Osteoblast (primary cell): ENCODE results near the gene MKRN2OS. TPM values are rescaled to one million over a fixed set of nuclear protein-coding genes. Genes with fewer than 3 reads are reported as not detected.
A peak's percentile ranks its signal among the peaks of the same experiment; 100 is the strongest.

Source experiments
- DNase-seq: peaks from one replicate; pipeline ENCODE4 v3.0.0; 2011; ENCODE audit warnings: low spot score, mixed read lengths; ENCODE audit not compliant: insufficient read length; ENCODE audit errors: missing footprints
- H2AFZ ChIP-seq: 2 replicates; pipeline ENCODE4 v1.6.0; 2011; ENCODE audit warnings: mild to moderate bottlenecking, low read length
- H3K27ac ChIP-seq: 2 replicates; pipeline ENCODE4 v1.5.1; 2011; ENCODE audit warnings: mild to moderate bottlenecking, low read depth, low read length, moderate library complexity
- H3K27me3 ChIP-seq: 2 replicates; pipeline ENCODE4 v1.6.0; 2012; ENCODE audit warnings: mild to moderate bottlenecking, control low read depth, inconsistent platforms, low read length, moderate library complexity; ENCODE audit not compliant: insufficient read depth
- H3K36me3 ChIP-seq: 2 replicates; pipeline ENCODE4 v1.5.1; 2011; ENCODE audit warnings: mild to moderate bottlenecking, low read length, control low read depth, moderate library complexity; ENCODE audit not compliant: insufficient read depth
- H3K4me1 ChIP-seq: 2 replicates; pipeline ENCODE4 v1.5.1; 2011; ENCODE audit warnings: mild to moderate bottlenecking, low read length, control low read depth, moderate library complexity; ENCODE audit not compliant: insufficient read depth
- H3K4me2 ChIP-seq: 2 replicates; pipeline ENCODE4 v1.6.0; 2011; ENCODE audit warnings: mild to moderate bottlenecking, low read length; ENCODE audit not compliant: insufficient read depth
- H3K4me3 ChIP-seq: fragments of 200-600 bp; sonication (generic); 3 replicates; pipeline ENCODE4 v1.5.1; 2012; ENCODE audit warnings: mild to moderate bottlenecking, low read length, inconsistent platforms; ENCODE audit not compliant: insufficient read depth
- H3K79me2 ChIP-seq: 2 replicates; pipeline ENCODE4 v1.6.0; 2012; ENCODE audit warnings: mild to moderate bottlenecking, low read length, control low read depth, inconsistent platforms; ENCODE audit not compliant: insufficient read depth
- H3K9me3 ChIP-seq: 2 replicates; pipeline ENCODE4 v1.5.1; 2011; ENCODE audit warnings: low read depth, low read length, control low read depth
- H4K20me1 ChIP-seq: 2 replicates; pipeline ENCODE4 v1.6.0; 2012; ENCODE audit warnings: mild to moderate bottlenecking, low read length, control low read depth; ENCODE audit not compliant: insufficient read depth
- total RNA-seq: library from RNA; depleted of rRNA; stranded (reverse); fragments of >200 nt; gene quantifications from 2 replicates; pipeline ENCODE4 v1.2.3, GENCODE V29; 2012
- TF ChIP-seq, protein P1 (sequence below): IDR thresholded peaks from 2 replicates; pipeline ENCODE4 v1.5.1; 2011; ENCODE audit warnings: mild to moderate bottlenecking, low read depth, low read length, moderate library complexity; ENCODE audit errors: extremely low read depth

The MKRN2OS gene
- total RNA-seq, 1 donor: not detected

DNA sequence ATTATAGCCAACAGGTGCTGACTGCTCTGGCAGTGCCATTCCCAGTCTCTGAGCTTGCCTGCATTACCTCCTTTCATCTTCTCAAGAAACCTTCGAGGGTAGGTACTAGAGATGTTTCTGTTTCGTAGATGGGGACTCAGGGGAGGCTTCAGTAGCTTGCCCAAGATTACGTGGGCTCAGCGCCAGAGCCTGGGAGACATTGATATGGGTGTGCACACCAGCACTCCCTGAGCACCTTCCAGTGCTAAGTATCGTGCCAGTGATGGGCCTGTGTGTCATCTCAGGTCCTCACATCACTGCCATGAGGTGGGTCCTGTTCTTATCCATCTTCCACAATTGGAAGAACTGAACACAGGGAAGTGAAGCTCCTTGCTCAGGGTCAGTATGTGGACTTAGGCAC is 45.8 kb downstream of the MKRN2OS start:
- Histone ChIP-seq H3K4me1 (no peaks in the 10 kb centered on the region), H3K79me2 (no peaks in the 10 kb centered on the region), H3K27me3 (no peaks in the 10 kb centered on the region), H3K4me3 (no peak overlapping the region), H2AFZ (no peak overlapping the region), H3K9me3 (no peaks in the 10 kb centered on the region), H3K4me2 (no peak overlapping the region), H3K27ac (no peak overlapping the region), H3K36me3 (peaks cover 58% of the 10 kb centered on the region), H4K20me1 (no peaks in the 10 kb centered on the region)
- TF ChIP-seq, protein P1, sequence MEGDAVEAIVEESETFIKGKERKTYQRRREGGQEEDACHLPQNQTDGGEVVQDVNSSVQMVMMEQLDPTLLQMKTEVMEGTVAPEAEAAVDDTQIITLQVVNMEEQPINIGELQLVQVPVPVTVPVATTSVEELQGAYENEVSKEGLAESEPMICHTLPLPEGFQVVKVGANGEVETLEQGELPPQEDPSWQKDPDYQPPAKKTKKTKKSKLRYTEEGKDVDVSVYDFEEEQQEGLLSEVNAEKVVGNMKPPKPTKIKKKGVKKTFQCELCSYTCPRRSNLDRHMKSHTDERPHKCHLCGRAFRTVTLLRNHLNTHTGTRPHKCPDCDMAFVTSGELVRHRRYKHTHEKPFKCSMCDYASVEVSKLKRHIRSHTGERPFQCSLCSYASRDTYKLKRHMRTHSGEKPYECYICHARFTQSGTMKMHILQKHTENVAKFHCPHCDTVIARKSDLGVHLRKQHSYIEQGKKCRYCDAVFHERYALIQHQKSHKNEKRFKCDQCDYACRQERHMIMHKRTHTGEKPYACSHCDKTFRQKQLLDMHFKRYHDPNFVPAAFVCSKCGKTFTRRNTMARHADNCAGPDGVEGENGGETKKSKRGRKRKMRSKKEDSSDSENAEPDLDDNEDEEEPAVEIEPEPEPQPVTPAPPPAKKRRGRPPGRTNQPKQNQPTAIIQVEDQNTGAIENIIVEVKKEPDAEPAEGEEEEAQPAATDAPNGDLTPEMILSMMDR: no peak
- no peak for DNase-seq

DNA sequence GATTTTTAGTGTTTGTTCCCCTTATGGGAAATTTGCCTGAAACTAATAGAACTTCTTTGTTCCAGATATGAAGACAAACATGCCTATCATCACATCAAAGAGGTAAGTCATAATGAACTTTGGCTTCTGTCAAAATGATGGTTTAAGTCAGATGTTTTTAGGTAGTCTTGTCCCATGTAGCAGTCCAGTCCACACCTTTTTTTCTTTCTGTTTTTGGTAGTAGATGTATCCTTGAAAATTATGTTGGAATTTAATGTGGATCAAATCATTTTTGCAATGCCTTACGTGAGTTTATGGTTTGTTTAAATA is 48.9 kb downstream of the MKRN2OS start:
- TF ChIP-seq, protein P1: no peak
- Histone ChIP-seq H4K20me1 (no peaks in the 10 kb centered on the region), H3K4me1 (no peaks in the 10 kb centered on the region), H3K27ac (no peak overlapping the region), H2AFZ (no peak overlapping the region), H3K9me3 (no peaks in the 10 kb centered on the region), H3K4me3 (no peak overlapping the region), H3K36me3 (peaks cover 66% of the 10 kb centered on the region), H3K4me2 (no peak overlapping the region), H3K27me3 (no peaks in the 10 kb centered on the region), H3K79me2 (no peaks in the 10 kb centered on the region)
- DNase-seq: no peak

DNA sequence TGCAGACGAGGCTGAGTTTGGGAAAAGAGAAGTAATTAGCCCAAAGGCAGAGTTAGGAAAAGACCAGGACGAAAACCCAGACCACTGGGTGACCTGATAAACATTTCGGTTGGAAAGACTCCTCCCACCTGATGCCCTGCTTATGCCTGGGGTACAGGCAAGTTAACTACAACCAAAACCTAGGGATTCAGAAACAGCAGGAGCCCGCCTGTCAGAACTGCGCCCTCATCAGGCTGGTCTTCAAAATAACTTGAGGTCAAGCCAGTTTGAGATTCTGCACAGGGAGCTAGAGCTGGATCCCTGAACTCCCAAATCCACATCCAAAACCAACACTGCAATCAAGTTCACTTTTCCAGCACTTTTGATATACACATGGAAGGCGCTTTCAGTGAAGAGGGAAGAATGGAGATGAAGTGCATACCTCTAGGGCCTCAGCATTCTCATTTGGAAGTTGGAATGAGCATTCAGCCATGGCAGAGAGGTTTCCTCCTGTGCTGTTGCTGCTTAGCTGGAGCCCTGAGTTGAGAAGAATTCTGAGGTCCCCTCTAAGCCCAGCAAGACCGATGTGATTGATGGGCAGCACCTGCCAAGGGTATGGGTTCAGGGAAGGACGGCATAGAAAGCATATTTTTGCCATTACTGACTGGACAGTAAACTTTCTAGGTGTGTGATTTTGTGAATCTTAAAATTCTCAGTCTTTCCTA is 49.4 kb downstream of the MKRN2OS start:
- Histone ChIP-seq H3K79me2 (no peaks in the 10 kb centered on the region), H3K4me3 (no peak overlapping the region), H3K27me3 (no peaks in the 10 kb centered on the region), H3K36me3 (peaks cover 65% of the 10 kb centered on the region), H3K9me3 (no peaks in the 10 kb centered on the region), H4K20me1 (no peaks in the 10 kb centered on the region), H3K27ac (no peak overlapping the region), H2AFZ (no peak overlapping the region), H3K4me1 (peaks cover under 1% of the 10 kb centered on the region), H3K4me2 (no peak overlapping the region)
- TF ChIP-seq, protein P1: peak; percentile 24
- no peak for DNase-seq

DNA sequence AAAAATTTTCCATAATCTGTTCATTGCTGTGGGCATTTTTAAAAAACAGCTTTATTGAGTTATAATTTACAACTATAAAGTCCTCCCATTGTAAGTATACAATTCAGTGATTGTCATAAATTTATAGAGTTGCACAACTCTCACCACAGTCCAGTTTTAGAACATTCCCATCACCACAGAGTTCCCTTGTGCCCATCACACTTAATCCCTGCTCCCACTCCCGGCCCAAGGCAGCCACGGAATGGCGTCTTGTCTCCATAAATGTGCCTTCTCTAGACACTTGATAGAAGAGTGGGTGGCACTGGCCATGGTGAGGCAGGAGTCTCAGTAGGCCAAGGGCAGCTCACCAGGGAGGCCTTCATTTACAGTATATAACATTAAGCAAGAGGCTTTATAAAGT is 54.8 kb downstream of the MKRN2OS start:
- Histone ChIP-seq H3K36me3 (peaks cover 26% of the 10 kb centered on the region), H3K4me3 (no peak overlapping the region), H3K79me2 (peaks cover 20% of the 10 kb centered on the region), H3K9me3 (no peaks in the 10 kb centered on the region), H2AFZ (peak overlapping the region; percentile 53), H3K27ac (no peak overlapping the region), H3K4me2 (no peak overlapping the region), H3K27me3 (no peaks in the 10 kb centered on the region), H3K4me1 (peaks cover 10% of the 10 kb centered on the region), H4K20me1 (no peaks in the 10 kb centered on the region)
- TF ChIP-seq, protein P1: no peak
- DNase-seq: no peak
